GM18498 (cell line): ENCODE data around the gene DGKD.

Experiments used
- ATAC-seq: cut with Tn5 transposase; IDR thresholded peaks from one replicate; pipeline ENCODE4 v1.9.1; 2021; ENCODE audit warnings: mild to moderate bottlenecking, moderate library complexity; ENCODE audit not compliant: unreplicated experiment

Gene DGKD

GRCh38 chr2:233422649-233423551 is 68.6 kb downstream of the DGKD start:
- no peak for ATAC-seq

- no peak for ATAC-seq
Observed at GRCh38 chr2:233423552-233423860, 69.2 kb downstream of the DGKD start.

- no peak for ATAC-seq
Observed at GRCh38 chr2:233424154-233424951, 70.1 kb downstream of the DGKD start.

GRCh38 chr2:233426619-233427342 is 72.5 kb downstream of the DGKD start:
- ATAC-seq: no peak

GRCh38 chr2:233428008-233428407 is 73.7 kb downstream of the DGKD start:
- ATAC-seq: no peak

- ATAC-seq: no peak
Observed at GRCh38 chr2:233428438-233428837, 74.1 kb downstream of the DGKD start.

GRCh38 chr2:233429175-233429897 is 75.0 kb downstream of the DGKD start:
- no peak for ATAC-seq

- no peak for ATAC-seq
Observed at GRCh38 chr2:233430081-233430480, 75.8 kb downstream of the DGKD start.

GRCh38 chr2:233430651-233431050 is 76.4 kb downstream of the DGKD start:
- ATAC-seq: no peak

- ATAC-seq: no peak
Observed at GRCh38 chr2:233433029-233433428, 78.7 kb downstream of the DGKD start.

- ATAC-seq: no peak
Observed at GRCh38 chr2:233433794-233434193, 79.5 kb downstream of the DGKD start.

GRCh38 chr2:233434666-233435330 is 80.5 kb downstream of the DGKD start:
- ATAC-seq: no peak

GRCh38 chr2:233435436-233436190 is 81.3 kb downstream of the DGKD start:
- no peak for ATAC-seq

- no peak for ATAC-seq
Observed at GRCh38 chr2:233436191-233436581, 81.9 kb downstream of the DGKD start.

GRCh38 chr2:233436691-233437438 is 82.6 kb downstream of the DGKD start:
- ATAC-seq: no peak

- no peak for ATAC-seq
Observed at GRCh38 chr2:233437439-233437955, 83.2 kb downstream of the DGKD start.

GRCh38 chr2:233438573-233439147 is 84.4 kb downstream of the DGKD start:
- no peak for ATAC-seq

GRCh38 chr2:233439191-233439590 is 84.9 kb downstream of the DGKD start:
- ATAC-seq: no peak
